C4-2B (cell line): ENCODE results near the gene TCF3.

Experiments
- ZFX ChIP-seq: fragments of 450-650 bp; IDR thresholded peaks from 2 replicates; pipeline ENCODE4 v1.6.1; 2017
- TF ChIP-seq, protein P1 (sequence below): fragments of 450-650 bp; conservative IDR thresholded peaks from 2 replicates; pipeline ENCODE4 v1.5.1; 2017; ENCODE audit warnings: mild to moderate bottlenecking

- TF ChIP-seq, protein P1, sequence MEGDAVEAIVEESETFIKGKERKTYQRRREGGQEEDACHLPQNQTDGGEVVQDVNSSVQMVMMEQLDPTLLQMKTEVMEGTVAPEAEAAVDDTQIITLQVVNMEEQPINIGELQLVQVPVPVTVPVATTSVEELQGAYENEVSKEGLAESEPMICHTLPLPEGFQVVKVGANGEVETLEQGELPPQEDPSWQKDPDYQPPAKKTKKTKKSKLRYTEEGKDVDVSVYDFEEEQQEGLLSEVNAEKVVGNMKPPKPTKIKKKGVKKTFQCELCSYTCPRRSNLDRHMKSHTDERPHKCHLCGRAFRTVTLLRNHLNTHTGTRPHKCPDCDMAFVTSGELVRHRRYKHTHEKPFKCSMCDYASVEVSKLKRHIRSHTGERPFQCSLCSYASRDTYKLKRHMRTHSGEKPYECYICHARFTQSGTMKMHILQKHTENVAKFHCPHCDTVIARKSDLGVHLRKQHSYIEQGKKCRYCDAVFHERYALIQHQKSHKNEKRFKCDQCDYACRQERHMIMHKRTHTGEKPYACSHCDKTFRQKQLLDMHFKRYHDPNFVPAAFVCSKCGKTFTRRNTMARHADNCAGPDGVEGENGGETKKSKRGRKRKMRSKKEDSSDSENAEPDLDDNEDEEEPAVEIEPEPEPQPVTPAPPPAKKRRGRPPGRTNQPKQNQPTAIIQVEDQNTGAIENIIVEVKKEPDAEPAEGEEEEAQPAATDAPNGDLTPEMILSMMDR: no peak
- no peak for TF ChIP-seq ZFX
Observed at GRCh38 chr19:1680976-1681375, 28.6 kb upstream of the TCF3 start.
